ENCODE data around the gene FAM3D.
"Not testable (repeated sequence)": the region's sequence is repeated elsewhere in the genome, so short reads cannot be mapped to it uniquely, and the experiment has no call there.

The FAM3D gene, protein sequence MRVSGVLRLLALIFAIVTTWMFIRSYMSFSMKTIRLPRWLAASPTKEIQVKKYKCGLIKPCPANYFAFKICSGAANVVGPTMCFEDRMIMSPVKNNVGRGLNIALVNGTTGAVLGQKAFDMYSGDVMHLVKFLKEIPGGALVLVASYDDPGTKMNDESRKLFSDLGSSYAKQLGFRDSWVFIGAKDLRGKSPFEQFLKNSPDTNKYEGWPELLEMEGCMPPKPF

DNA sequence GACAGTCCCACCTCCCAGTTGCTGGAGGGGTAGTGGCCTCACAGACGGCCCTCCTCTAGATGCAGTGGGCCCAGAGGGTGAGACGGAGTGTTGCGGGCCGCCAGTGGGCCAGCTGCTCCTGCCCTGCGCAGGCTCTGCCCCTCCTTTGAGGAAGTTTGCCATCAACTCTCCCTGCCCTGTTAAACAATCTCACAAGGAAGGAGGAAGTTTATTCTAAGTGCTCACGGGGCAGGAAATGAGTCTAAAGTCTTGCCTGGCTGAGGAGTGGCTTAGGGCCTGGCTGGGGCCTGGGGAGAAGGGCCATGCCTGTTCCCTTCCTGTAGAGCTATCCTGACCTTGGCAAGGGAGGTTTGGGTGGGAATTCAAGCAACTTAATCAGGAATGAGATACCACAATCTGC lies at the start of gene FAM3D:
Gene FAM3D (minus strand): TSS at position 92 of the 400 bp plus-strand sequence. CDS start 11,211 bp downstream, outside the sequence.
- in situ Hi-C loops (cut with HindIII; ENCODE audit: low sequenced_read_pairs): no loop called here

DNA sequence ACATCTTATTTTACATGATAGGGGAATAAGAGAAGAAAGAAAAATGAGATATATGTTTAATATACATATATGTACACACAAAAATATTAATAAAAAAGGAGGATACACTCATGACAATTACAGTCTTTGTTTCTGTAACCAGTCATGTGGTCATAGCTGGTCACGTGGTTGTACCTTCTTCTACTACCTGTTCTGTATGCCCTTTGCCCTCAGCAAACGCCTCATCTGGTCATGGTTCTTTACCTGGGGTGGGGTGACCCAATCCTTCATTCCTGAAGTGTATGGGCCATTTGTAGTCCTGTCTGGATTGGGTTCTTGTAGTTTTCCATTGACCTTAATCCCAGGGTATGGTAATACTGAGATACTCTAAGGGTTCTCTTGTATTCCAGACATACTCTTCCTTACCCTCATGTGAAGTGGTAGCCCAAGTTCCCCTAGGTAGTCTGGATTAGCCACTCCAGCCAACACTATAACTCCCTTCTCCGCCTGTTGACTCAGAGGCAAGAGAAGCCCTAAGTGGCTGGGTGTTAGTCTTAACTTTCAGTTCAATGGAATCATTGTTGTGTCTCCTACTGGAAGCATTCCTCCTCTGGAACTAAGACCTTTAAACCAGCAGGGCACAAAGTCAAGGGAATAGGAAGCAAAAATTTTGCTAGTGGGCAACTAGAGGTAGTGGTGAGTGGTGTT lies 47.3 kb upstream of the FAM3D start:
- in situ Hi-C loops (cut with HindIII; ENCODE audit: low sequenced_read_pairs): no loop called here

DNA sequence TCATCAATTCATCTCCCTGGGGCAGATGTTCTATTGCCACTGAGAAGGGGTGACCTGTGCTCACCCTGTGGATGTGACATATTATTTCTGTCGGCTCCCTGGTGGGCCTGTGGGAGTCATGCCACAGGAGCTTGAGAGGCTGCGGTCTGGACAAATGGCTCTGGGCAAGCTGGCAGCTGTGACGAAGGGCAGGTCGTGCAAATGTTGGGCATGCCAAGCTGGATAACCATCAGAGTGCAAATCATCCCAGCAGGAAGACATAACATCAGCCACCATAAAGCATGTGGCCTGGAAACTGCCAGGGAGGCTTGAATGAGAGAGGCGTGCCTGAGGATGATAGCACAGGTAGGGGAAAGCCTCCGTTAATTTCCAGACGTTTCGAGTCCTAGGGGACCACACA lies 45.3 kb upstream of the FAM3D start:
- in situ Hi-C loops (cut with HindIII; ENCODE audit: low sequenced_read_pairs): no loop called here

DNA sequence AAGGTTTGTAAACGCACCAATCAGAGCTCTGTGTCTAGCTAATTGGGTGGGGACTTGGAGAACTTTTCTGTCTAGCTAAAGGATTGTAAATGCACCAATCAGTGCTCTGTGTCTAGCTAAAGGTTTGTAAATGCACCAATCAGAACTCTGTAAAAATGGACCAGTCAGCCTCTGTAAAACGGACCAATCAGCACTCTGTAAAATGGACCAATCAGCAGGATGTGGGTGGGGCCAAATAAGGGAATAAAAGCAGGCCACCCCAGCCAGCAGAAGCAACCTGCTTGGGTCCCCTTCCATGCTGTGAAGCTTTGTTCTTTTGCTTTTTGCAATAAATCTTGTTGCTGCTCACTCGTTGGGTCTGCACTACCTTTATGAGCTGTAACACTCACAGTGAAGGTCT lies 42.4 kb upstream of the FAM3D start:
- in situ Hi-C loops (cut with HindIII; ENCODE audit: low sequenced_read_pairs): loop anchor here (5.0 kb wide), 1 partner anchor 73 kb away; no protein-coding TSS in a partner anchor

DNA sequence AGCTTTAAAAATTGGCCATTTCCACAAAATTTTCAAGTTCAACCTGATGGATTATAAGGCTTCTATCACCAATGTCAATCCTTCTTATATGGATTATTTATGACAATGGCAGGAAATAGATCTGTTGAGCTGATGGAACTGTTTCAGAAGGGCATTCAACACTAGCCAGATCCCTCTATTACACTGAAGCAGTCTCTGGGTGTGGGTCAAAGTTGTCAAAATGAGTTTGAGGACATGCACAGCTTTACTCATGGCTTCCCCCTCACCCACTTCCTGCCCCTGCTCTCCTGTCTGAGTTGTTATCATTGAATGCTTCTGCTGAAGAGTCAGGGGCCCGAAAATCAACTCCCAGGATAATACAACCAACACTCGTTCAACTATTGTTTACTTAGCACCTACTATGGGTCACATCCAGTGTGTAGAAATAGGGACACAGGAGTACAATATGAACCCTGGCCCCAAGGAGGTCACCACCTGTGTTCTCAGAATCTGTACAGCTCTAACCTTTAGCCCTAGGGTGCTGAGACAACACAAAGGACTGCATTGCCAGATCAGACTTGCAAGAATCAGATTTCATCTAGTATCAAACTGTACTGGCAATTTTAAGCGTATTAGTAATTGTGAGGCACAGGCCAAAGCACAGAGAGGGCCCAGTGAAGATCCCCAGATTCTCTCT lies 41.7 kb upstream of the FAM3D start:
- in situ Hi-C loops (cut with HindIII; ENCODE audit: low sequenced_read_pairs): loop anchor here (5.0 kb wide), 1 partner anchor 74 kb away; no protein-coding TSS in a partner anchor

DNA sequence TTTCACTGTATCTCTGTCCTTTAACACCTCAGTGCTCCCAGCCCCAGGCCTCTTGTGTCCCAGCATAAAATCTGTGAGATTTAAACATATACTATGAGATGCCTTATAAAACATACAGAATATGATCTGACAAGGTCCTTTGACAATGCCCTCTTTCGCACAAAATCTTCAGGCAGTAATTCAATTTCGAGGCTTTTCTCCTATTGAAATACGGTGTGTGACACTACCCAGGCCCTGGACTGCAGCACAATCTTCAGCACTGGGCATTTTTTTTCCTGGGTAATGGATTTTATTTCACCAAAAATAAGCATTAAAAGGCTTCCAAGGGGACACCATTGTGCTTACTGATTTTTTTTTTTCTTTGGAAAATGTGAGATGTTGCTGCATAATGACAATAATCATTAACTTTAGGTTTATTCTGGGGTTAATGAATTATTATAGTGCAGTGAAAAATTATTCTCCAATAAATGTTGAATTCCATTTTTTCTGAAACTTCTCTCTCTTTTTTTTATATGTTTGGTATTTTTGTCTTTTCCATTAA lies 40.9 kb upstream of the FAM3D start:
- in situ Hi-C loops (cut with HindIII; ENCODE audit: low sequenced_read_pairs): loop anchor here (5.0 kb wide), 1 partner anchor 75 kb away; no protein-coding TSS in a partner anchor

DNA sequence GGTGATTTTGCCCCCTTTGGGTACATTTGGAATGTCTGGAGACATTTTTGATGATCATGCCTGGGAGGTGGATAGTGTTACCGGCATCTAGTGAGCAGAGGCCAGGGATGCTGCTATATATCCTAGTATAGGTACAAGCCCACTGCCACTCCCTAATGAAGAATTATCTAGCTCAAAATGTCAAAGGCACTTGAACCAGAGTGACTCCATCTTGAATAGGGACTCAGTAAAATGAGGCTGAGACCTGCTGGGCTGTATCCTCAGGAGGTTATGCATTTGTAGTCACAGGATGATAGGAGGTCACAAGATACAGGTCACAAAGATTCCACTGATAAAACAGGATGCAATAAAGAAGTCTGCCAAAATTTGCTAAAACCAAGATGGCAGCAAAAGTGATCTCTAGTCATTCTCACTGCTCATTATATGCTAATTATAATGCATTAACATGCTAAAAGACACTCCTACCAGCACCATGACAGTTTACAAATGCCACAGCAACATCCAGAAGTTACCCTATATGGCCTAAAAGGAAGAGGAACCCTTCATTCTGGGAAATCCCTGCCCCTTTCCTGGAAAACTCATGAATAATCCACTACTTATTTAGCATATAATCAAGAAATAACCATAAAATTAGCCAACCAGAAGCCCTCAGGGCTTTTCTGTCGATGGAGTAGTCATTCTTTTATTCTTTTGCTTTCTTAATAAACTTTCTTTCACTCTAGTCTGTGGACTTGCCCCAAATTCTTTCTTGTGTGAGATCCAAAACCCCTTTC lies 40.0 kb upstream of the FAM3D start:
- in situ Hi-C loops (cut with HindIII; ENCODE audit: low sequenced_read_pairs): loop anchor here (5.0 kb wide), 1 partner anchor 76 kb away; no protein-coding TSS in a partner anchor

DNA sequence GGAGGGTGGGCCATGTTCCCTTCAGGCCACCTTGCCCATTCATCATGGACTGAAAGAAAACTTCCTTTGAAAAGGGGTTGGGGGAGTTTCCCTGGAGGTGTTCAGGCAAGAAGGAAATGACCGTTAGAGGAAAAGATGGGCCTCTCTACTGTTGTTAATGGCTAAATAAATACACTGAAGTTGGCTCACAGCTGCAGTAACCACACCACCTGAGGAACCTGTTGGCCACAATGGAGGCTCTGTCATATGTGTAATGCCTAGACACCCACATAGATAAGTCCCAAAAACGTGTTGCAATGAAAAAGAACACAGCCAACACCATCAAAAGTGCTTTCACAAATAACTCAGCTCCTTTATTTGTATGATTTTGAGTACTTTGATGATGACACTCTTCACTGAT lies 38.2 kb upstream of the FAM3D start:
- in situ Hi-C loops (cut with HindIII; ENCODE audit: low sequenced_read_pairs): loop anchor here (5.0 kb wide), 1 partner anchor 78 kb away; no protein-coding TSS in a partner anchor

DNA sequence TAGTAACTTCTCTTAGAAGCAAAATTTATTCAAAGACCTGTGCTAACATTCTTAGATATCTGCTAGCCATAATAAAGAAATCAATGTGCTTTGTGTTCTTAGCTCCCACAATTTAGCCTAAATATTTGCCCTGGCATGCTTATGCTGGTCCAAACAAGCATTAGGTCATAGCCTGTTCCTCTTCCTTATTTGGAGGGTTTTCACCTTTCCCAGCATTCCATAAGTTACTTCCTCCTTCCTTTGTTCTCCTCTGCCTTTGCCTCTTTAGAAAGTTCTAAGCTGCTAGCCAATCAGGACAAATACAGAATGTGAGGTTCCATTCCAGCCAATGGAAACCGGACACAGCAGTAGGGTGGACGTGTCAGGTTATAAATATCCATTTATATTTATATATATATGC lies 37.7 kb upstream of the FAM3D start:
- in situ Hi-C loops (cut with HindIII; ENCODE audit: low sequenced_read_pairs): not testable (repeated sequence)

DNA sequence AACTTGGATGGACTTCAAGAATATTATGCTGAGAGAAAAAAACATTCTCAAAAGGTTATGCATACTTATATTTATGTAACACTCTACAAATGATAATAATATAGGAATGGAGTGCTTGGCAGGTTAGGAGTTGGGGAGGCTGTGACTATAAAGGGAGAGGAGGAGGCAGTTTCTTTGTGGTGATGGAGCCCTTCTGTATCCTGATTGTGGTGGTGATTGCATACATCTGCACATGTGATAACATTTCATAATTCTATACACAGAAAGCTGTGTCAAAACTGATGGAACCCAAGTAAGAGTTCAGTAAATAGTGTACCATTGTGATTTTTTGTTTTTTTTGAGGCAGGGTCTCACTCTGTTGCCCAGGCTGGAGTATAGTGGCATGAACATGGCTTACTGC lies 31.7 kb upstream of the FAM3D start:
- in situ Hi-C loops (cut with HindIII; ENCODE audit: low sequenced_read_pairs): no loop called here

DNA sequence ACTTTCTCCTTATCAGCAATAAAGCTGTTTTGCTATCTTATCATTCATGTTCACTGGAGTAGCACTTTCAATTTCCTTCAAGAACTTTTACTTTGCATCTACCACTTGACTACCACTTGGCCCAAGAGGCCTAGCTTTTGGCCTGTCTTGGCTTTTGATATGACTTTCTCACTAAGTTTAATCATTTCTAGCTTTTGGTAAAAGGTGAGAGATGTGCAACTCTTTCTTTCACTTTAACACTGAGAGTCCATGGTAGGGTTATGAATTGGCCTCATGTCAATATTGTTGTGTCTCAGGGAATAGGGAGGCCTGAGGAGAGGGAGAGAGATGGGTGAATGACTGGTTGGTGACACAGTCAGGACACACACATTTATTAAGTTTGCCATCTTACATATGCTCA lies 31.0 kb upstream of the FAM3D start:
- in situ Hi-C loops (cut with HindIII; ENCODE audit: low sequenced_read_pairs): no loop called here

DNA sequence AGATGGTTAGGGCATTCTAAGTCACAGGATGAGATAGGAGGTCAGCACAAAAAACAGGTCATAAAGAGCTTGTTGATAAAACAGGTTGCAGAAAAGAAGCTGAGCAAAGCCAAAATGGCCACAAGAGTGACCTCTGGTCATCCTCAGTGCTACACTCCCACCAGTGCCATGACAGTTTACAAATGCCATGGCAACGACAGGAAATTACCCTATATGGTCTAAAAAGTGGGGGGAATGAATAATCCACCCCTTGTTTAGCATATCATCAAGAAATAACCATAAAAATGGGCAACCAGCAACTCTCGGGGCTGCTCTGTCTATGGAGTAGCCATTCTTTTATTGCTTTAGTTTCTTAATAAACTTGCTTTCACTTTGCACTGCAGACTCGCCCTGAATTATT lies 30.2 kb upstream of the FAM3D start:
- in situ Hi-C loops (cut with HindIII; ENCODE audit: low sequenced_read_pairs): not testable (repeated sequence)

DNA sequence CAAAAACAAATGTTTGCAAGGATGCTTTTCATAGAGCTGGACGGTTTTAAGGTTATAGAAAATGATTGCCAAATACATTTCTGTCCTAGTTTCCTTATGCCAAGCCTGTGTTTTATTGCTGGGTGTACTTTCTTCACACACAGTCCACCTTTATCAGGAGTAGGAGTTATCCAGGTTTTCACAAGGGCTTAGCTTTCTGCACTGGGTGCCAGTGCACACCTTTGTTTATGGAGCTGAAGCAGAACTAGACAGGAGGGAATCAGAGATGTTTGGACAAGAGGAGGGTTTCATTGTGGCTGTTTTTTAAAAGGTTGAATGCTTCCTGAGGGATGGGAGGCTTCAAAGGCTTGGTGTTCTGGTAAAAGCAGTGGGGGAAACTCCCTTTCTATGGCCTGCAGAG lies 29.5 kb upstream of the FAM3D start:
- in situ Hi-C loops (cut with HindIII; ENCODE audit: low sequenced_read_pairs): no loop called here

DNA sequence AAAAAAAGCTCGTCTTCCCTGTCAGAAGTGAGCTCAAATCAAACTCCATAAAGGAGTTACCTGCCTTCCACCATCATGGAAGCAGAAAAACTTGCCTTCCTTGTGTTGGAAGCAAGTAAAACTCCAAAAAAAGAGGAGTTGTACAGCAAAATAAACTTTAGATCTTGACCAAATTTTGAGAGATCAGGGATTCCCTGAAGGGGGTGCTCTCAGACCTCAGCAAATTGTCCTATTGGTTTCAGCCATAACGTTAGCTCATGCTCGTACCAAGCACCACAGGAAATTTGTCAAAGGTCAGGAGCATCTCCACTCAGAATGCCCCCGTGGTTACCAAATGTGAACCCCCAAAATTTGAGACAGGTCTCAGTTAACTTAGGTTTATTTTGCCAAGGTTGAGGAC lies 28.7 kb upstream of the FAM3D start:
- in situ Hi-C loops (cut with HindIII; ENCODE audit: low sequenced_read_pairs): not testable (repeated sequence)

DNA sequence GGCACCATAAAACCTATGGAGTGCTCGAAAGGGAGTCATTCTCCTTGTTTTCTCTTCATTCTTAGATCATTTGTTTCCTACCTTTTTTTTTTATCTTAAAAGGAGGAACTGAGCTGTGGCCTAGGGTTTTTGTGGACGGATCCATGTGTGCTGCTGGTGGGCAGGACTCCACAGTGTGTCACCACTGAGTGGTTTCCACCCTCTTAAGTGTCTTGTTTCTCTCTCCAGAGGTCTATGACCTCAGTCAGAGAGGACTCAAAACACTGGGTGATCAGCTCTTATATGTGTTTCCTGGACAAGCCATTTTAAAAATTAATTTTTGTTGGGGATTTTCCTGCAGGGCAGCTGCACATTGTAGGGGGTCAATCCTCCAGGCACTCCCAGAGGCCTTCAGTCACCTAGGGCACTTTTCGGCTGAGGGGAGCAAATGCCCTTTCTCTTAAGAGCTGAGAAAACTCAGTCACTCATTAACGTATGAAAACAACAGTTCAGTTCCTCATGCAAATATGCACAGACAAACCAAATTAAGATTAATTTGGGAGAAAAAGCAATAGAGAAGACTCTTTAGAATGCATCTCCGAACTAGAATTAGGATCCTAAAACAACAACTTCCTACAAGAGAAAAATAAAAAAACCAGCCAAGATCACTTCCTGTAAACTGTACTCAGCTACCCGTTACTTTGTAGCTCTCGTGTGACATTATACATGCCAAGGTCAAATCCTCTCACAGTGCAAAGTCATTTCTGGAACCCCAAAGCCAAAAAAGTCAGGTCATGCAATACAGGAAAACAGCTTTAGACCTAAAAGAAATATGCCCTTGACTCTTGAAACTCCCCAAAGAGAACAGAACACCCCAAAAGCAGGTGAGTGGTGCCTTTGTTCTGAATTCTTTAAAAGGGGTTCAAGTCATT lies 27.6 kb upstream of the FAM3D start:
- in situ Hi-C loops (cut with HindIII; ENCODE audit: low sequenced_read_pairs): no loop called here

DNA sequence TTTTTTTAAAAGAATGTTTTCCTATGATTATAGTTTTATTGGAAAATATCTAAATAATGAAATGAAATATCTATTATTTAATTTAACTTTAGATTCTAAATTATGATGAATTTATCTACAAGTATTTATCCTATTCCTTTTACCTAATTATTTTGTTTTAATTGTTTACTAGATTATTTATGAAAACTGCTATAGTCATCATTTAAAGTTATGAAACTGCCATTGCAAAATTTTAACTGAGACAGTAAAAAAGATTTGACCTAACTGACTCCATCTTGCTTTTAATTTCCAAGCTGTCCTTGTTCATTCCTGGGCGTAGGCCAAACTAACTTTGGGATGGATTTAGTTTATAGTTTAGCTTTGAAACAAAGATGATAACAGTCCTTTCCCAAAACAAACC lies 25.9 kb upstream of the FAM3D start:
- in situ Hi-C loops (cut with HindIII; ENCODE audit: low sequenced_read_pairs): no loop called here

DNA sequence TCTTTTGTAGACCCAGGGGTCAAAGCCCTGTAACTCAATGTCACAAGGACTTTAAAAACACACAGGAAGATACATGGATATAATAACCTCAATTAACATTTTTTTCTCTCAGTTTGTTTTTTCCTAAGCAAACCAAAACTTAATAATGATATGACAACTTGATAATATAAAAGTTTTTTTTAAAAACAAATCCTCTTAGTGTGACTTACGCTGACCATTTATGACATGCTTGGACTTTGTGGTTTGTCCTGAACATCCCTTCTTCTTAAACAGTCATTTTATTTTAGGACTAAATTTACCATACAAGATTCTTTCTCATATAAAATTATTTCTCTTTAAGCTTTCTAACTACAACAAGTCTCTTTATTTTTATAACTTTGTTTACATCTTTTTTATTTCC lies 25.4 kb upstream of the FAM3D start:
- in situ Hi-C loops (cut with HindIII; ENCODE audit: low sequenced_read_pairs): no loop called here

DNA sequence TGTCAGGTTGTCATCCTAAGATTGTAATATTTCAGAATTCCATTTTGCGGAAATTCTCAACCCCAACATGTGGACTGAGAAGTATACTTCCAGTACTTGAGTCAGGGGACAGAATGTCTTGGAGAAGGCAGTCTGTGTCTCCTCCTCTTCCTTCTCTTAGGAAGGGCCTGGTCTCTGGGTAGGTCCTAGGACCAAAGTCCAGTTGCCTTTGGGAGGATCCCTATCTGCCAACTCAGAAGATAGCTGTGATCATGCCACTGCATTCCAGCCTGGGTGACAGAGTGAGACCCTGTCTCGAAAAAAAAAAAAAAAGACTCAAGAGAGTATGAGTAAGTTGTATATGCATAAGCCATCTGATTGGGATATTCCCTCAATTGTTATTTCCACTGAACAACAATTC lies 23.9 kb upstream of the FAM3D start:
- in situ Hi-C loops (cut with HindIII; ENCODE audit: low sequenced_read_pairs): no loop called here

DNA sequence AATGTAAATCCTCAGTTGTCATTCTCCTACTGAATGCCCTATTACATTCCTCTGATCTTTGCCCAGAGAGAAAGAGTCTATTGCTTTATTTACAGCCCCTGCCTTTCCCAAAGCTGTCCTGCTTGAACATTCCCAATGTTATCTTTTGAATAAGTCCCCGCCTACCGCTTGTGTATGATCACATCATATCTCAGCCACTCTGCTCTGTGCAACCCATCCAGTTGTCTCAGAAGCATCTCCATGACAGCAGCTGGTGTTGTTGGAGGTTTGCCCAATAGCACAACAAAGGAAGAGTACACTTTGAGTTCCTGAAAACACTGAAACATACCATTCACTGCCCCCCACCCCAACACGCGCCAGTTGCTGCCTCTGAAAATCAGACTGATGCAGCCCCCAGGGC lies 22.0 kb upstream of the FAM3D start:
- in situ Hi-C loops (cut with HindIII; ENCODE audit: low sequenced_read_pairs): no loop called here

DNA sequence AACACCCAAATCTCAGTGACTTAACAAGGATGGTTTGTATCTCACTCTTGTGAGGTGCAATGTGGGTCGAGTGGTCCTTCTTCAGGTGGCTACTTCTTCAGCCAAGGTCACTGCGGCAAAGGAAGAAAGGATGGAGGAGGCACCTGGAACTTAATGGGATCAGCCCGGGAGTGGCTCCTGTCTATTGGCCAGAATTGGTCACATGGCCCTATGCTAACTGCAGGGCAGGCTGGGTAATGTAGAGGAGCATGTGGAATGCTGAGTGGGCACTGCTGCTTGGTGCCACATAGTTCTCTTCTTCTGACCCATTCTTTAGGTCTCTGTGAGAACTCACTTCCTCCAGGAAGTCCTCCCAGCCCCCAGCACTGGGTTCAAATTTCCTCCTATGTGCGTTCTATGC lies 20.3 kb upstream of the FAM3D start:
- in situ Hi-C loops (cut with HindIII; ENCODE audit: low sequenced_read_pairs): no loop called here
